Adrenal gland (tissue), 5 donors: ENCODE results near the gene RBM10.

Experiments used
- POLR2A ChIP-seq, 2 donors: fragments of 450-650 bp; IDR thresholded peaks; one replicate each; pipeline ENCODE4 v1.6.1; 2017; ENCODE audit warnings: antibody characterized with exemption in 2 of 2, mild to moderate bottlenecking in 2 of 2, moderate library complexity in 1 of 2
- TF ChIP-seq, protein P1 (sequence below), 6 experiments: fragments of 450-650 bp in 4 of 6; fragments of 200-600 bp in 2 of 6; sonication (generic) in 1 of 6; IDR thresholded peaks; 1 replicate in 5 of 6; 2 replicates in 1 of 6; pipeline versions ENCODE4 v1.5.1 to v1.8.0; 2016 to 2021; ENCODE audit warnings: antibody characterized with exemption in 6 of 6, mild to moderate bottlenecking in 2 of 6, moderate library complexity in 1 of 6
- donor health status: DM: no; HTN: no; CAD: no.

DNA sequence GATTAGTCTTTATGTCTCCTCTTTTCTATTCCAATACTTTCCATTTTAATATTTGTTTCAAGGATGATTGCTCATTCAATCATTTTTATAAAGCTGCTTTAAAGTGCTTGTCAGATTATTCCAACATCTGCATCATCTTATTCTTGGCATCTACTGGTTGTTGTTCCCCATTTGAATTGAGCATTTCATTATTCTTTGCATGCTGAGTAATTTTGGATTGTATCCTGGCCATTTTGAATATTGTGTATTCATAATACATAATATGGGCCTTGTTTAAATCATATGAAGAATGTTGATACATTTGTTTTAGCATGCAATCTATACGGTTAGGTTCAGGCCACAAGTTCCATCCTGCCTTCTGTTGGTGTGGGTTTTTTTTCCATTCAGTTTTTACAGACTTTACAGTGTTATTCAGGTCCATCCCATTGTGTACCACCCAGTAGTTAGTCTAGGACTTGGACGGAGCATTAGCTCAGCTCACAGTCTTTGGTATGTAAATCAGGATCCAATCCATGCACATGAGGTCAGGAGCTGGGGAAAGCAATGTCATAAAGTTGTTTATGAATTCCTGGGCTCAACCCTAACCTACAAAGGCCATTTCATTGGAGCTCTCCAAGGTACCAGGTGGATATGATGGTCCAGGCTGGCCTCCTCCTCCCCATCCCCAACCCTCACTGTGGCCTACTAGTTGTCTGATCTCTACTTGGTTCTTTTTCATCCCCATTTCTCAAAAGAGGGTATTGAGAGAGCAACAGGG, 46.5 kb upstream of the RBM10 start:
- TF ChIP-seq, protein P1, sequence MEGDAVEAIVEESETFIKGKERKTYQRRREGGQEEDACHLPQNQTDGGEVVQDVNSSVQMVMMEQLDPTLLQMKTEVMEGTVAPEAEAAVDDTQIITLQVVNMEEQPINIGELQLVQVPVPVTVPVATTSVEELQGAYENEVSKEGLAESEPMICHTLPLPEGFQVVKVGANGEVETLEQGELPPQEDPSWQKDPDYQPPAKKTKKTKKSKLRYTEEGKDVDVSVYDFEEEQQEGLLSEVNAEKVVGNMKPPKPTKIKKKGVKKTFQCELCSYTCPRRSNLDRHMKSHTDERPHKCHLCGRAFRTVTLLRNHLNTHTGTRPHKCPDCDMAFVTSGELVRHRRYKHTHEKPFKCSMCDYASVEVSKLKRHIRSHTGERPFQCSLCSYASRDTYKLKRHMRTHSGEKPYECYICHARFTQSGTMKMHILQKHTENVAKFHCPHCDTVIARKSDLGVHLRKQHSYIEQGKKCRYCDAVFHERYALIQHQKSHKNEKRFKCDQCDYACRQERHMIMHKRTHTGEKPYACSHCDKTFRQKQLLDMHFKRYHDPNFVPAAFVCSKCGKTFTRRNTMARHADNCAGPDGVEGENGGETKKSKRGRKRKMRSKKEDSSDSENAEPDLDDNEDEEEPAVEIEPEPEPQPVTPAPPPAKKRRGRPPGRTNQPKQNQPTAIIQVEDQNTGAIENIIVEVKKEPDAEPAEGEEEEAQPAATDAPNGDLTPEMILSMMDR (IDR thresholded peaks at IDR 0.05) = no peak
- no peak for TF ChIP-seq POLR2A (IDR thresholded peaks at IDR 0.05)
